ENCODE results near the gene HMGXB4.

The HMGXB4 gene

GRCh38 chr22:35257321-35258190 lies at the start of gene HMGXB4:
Gene HMGXB4, plus strand, starts transcription at chr22:35257493. Its CDS starts 4,898 bp downstream, at chr22:35262391.
- H2AFZ ChIP-seq (ENCODE audit: low read depth, low read length, severe bottlenecking), result peak within 1 kb of the TSS; percentile 73
- H3F3A ChIP-seq (ENCODE audit: insufficient read depth), result no peaks in the 10 kb centered on the region
- no peaks in the 10 kb centered on the region for H3K27me3 ChIP-seq (ENCODE audit: low read length)
- peak within 1 kb of the TSS; percentile 73 for H3K4me2 ChIP-seq (ENCODE audit: low read depth, low read length, poor library complexity, severe bottlenecking)
- no peaks in the 10 kb centered on the region for H4K20me1 ChIP-seq (ENCODE audit: low read depth, low read length)
- H3K9ac ChIP-seq (ENCODE audit: low read length), result peak within 1 kb of the TSS; percentile 96
- H3K9me3 ChIP-seq (ENCODE audit: insufficient read depth, low read length), result no peaks in the 10 kb centered on the region
- H3K4me3 ChIP-seq (ENCODE audit: insufficient read depth, low read length, poor library complexity, severe bottlenecking), result peak within 1 kb of the TSS; percentile 86
- TF ChIP-seq CTCF (IDR thresholded peaks at IDR 0.05; ENCODE audit: insufficient read depth, low read length, poor library complexity, severe bottlenecking) (no peak), EZH2phosphoT487 (conservative IDR thresholded peaks at IDR 0.05; ENCODE audit: low read length) (no peak)
- peak within 1 kb of the TSS; percentile 72 for H3K27ac ChIP-seq (ENCODE audit: low read depth, low read length)
- H3K36me3 ChIP-seq (ENCODE audit: low read length), result no peaks in the 10 kb centered on the region
- peaks cover 46% of the 10 kb centered on the region for H3K79me2 ChIP-seq (ENCODE audit: insufficient read depth, low read length)
- no peaks in the 10 kb centered on the region for H3K9me2 ChIP-seq (replicated peaks; ENCODE audit: insufficient read depth, low read length)

DNA sequence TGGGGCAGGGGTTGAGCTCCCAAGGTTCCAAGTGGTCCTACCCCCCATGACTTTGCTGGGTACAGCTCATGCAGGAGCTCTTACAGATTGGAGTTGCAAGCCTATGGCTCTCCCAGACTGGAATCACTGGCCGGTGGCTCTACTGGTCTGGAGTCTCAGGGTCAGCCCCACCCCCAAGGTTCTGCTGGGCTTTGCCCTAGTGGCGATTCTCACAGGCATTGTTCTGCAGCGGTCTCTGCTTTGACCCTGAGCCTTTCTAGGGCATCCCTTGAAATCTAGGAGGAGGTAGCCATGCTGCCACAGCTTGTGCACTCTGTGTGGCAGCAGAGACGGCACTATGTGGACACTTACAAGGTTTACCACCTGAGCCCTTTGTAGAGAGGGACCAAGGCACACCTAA lies 49.3 kb upstream of the HMGXB4 start:
- Histone ChIP-seq H3K9me2 (replicated peaks; ENCODE audit: insufficient read depth, low read length) (no peaks in the 10 kb centered on the region), H3K79me2 (ENCODE audit: insufficient read depth, low read length) (no peaks in the 10 kb centered on the region), H3F3A (ENCODE audit: insufficient read depth) (no peaks in the 10 kb centered on the region), H3K9me3 (ENCODE audit: insufficient read depth, low read length) (no peaks in the 10 kb centered on the region), H3K27me3 (ENCODE audit: low read length) (no peaks in the 10 kb centered on the region), H3K27ac (ENCODE audit: low read depth, low read length) (no peak overlapping the region), H3K36me3 (ENCODE audit: low read length) (no peaks in the 10 kb centered on the region), H3K9ac (ENCODE audit: low read length) (no peak overlapping the region), H3K4me3 (ENCODE audit: insufficient read depth, low read length, poor library complexity, severe bottlenecking) (no peak overlapping the region), H3K4me2 (ENCODE audit: low read depth, low read length, poor library complexity, severe bottlenecking) (no peak overlapping the region), H4K20me1 (ENCODE audit: low read depth, low read length) (no peaks in the 10 kb centered on the region), H2AFZ (ENCODE audit: low read depth, low read length, severe bottlenecking) (no peak overlapping the region)
- TF ChIP-seq EZH2phosphoT487 (conservative IDR thresholded peaks at IDR 0.05; ENCODE audit: low read length) (no peak), CTCF (IDR thresholded peaks at IDR 0.05; ENCODE audit: insufficient read depth, low read length, poor library complexity, severe bottlenecking) (no peak)

DNA sequence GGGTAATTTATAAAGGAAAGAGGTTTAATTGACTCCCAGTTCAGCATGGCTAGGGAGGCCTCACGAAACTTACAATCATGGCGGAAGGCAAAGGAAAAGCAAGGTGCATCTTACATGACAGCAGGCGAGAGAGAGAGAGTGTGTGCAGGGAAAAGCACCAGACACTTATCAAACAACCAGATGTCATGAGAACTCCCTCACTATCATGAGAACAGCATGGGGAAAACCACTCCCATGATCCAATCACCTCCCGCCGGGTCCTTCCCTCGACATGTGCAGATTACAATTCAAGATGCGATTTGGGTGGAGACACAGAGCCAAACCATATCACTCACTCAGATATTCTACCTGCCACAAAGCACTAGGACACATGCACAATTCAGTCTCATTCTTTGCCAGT lies 48.1 kb upstream of the HMGXB4 start:
- Histone ChIP-seq H2AFZ (ENCODE audit: low read depth, low read length, severe bottlenecking) (no peak overlapping the region), H3K79me2 (ENCODE audit: insufficient read depth, low read length) (no peaks in the 10 kb centered on the region), H3F3A (ENCODE audit: insufficient read depth) (no peaks in the 10 kb centered on the region), H3K9me2 (replicated peaks; ENCODE audit: insufficient read depth, low read length) (no peaks in the 10 kb centered on the region), H3K4me3 (ENCODE audit: insufficient read depth, low read length, poor library complexity, severe bottlenecking) (no peak overlapping the region), H4K20me1 (ENCODE audit: low read depth, low read length) (no peaks in the 10 kb centered on the region), H3K36me3 (ENCODE audit: low read length) (no peaks in the 10 kb centered on the region), H3K4me2 (ENCODE audit: low read depth, low read length, poor library complexity, severe bottlenecking) (no peak overlapping the region), H3K9ac (ENCODE audit: low read length) (no peak overlapping the region), H3K27ac (ENCODE audit: low read depth, low read length) (no peak overlapping the region), H3K9me3 (ENCODE audit: insufficient read depth, low read length) (no peaks in the 10 kb centered on the region), H3K27me3 (ENCODE audit: low read length) (no peaks in the 10 kb centered on the region)
- TF ChIP-seq CTCF (IDR thresholded peaks at IDR 0.05; ENCODE audit: insufficient read depth, low read length, poor library complexity, severe bottlenecking), result no peak
- no peak for TF ChIP-seq EZH2phosphoT487 (conservative IDR thresholded peaks at IDR 0.05; ENCODE audit: low read length)
